ENCODE data around the gene RAB11FIP3. TPM values are rescaled to one million over a fixed set of nuclear protein-coding genes. Genes with fewer than 3 reads are reported as not detected.
"Not testable (repeated sequence)": the region's sequence is repeated elsewhere in the genome, so short reads cannot be mapped to it uniquely, and the experiment has no call there.

The RAB11FIP3 gene
- total RNA-seq, 1 donor from 2014 or later, result 36.3 TPM

- no peak for DNase-seq (ENCODE audit: low read depth in 2 of 2)
These were observed 65.9 kb downstream of the RAB11FIP3 start for GRCh38 chr16:491220-491919.

- DNase-seq (ENCODE audit: low read depth in 2 of 2), result no peak
These were observed 66.9 kb downstream of the RAB11FIP3 start for GRCh38 chr16:492211-492875.

DNA sequence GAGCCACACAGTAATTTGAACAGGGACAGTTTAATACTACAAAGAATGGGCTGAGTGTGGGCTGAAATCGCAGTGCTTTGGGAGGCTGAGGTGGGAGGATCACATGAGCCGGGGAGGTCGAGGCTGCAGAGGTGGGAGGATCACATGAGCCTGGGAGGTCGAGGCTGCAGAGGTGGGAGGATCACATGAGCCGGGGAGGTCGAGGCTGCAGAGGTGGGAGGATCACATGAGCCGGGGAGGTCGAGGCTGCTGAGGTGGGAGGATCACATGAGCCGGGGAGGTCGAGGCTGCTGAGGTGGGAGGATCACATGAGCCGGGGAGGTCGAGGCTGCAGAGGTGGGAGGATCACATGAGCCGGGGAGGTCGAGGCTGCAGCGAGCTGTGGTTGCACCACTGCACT lies 69.2 kb downstream of the RAB11FIP3 start:
- not testable (repeated sequence) for DNase-seq (ENCODE audit: low read depth in 2 of 2)

DNA sequence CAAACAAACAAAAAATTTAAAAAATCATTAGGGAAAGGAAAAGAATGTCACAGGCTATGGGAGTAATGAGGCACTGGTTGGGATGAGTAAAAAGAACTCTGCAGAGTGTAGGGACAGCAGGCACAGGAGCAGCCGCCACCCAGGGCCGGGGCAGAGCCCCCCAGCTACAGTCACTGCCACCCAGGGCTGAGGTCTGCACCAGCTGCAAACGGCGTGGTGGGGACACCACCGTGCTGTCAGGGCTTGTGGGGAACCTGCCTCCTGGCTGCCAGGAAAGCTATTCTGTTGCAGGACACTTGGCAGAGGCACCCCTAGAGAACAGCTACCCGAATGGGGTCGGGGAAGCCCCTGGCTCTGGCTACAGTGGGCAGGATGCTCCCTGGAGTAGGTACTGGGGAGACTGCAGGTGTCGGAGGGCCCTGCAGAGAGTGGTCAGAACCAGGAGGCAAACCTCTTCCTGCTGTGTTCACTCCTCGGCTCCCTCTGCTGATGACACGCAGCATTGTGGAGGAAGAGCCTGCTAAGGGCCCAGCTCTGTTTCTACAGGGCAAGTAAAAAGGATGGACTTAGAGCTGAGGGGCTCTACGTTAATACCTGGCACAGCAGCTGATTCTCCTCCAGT lies 69.8 kb downstream of the RAB11FIP3 start:
- DNase-seq (ENCODE audit: low read depth in 2 of 2), result peak; percentile 54 to 61

- DNase-seq (ENCODE audit: low read depth in 2 of 2), result peak in 1 of 2 donors; percentile 62
These were observed 70.8 kb downstream of the RAB11FIP3 start for GRCh38 chr16:496097-496886.

DNA sequence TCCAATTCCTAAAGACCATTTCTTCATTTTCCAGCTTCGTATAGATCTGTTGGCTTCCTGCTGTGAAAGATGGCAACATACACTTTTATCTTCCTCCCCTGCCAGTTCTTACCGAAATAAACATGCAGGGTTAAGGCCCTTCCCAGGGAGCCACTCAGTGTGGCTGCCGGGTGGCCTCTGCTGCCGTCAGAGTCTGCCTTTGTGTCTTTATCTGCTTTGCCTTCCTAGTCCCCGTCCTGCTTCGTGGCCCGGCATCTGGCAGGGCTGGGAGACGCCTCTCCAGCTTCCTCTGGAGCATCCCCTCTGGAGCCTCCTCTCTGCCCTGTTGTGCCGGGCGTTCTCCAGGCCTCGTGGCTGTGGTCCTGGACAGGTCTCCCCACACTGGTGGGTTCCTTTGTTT lies 71.8 kb downstream of the RAB11FIP3 start:
- DNase-seq (ENCODE audit: low read depth in 2 of 2), result no peak

- DNase-seq (ENCODE audit: low read depth in 2 of 2), result no peak
These were observed 74.5 kb downstream of the RAB11FIP3 start for GRCh38 chr16:499924-500323.

GRCh38 chr16:500709-501108 lies 75.3 kb downstream of the RAB11FIP3 start:
- no peak for DNase-seq (ENCODE audit: low read depth in 2 of 2)

DNA sequence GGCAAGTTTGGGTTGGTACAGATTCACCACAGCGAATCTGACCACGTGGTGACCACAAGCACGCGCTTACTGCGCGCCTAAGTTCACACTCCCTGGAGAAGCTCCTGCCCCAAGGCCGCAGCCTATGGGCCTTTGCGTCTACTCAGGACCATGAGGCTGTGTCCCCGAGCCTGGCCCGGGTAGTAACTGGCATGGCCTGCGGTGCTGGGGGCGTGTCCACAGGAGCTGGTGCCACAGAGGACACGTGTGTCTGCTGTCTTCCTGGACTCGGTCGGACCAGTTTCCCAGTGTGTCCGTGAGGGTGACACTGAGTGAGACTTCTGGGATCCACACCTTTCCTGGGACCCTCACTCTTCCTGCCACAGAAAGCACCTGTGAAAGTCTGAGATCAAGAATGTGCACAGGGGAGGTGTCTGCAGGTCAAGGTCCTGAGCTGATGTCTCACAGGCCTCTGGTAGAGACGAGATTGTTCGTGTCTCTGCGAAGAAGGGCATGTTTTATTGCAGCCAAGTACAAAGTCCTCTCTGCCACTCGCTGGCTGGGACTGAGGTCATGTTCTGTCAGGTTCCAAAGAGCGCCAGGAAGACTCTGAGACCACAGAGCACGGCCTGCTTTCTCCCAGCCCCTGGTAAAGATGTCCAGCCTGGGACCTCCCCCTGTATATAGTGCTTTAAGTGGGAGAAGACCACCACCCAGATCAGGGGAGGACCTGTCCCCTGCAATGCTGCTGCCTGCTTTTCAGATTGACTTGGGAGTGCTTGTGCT lies 76.9 kb downstream of the RAB11FIP3 start:
- no peak for DNase-seq (ENCODE audit: low read depth in 2 of 2)

- no peak for DNase-seq (ENCODE audit: low read depth in 2 of 2)
These were observed 78.0 kb downstream of the RAB11FIP3 start for GRCh38 chr16:503150-504071.

GRCh38 chr16:505479-506245 lies 80.2 kb downstream of the RAB11FIP3 start:
- DNase-seq (ENCODE audit: low read depth in 2 of 2), result no peak

DNA sequence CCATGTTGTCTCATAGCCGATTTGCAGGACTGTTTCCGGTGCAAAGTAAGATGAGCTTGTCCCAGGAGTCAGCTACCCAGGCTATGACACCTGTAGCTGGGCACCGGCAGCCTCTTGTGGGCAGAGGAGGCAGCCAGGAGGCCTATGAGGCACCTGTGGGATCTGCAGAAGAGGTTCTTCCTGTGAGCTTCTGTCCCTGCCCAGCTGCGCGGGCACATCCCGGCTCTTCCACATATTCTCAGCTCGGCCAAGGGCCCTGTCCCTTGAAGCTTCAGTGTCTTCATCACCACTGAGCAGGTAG lies 80.7 kb downstream of the RAB11FIP3 start:
- DNase-seq (ENCODE audit: low read depth in 2 of 2), result no peak

DNA sequence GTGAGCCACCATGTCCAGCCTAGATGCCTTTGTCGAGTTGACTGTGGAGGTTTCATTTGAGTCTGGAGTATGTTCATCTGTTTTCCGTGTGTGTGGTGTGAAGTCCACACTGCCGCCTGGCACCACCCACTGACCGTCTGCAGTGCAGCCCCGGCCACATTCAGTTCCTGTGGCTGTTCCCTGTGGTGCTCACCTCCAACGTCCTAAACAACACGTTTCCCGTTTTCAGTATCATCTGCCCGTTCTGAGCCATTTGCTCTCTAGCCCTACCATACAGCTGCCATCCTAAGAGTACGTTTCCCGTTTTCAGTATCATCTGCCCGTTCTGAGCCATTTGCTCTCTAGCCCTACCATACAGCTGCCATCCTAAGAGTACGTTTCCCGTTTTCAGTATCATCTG lies 82.1 kb downstream of the RAB11FIP3 start:
- DNase-seq (ENCODE audit: low read depth in 2 of 2), result not testable (repeated sequence)

GRCh38 chr16:507996-508395 lies 82.5 kb downstream of the RAB11FIP3 start:
- no peak for DNase-seq (ENCODE audit: low read depth in 2 of 2)

DNA sequence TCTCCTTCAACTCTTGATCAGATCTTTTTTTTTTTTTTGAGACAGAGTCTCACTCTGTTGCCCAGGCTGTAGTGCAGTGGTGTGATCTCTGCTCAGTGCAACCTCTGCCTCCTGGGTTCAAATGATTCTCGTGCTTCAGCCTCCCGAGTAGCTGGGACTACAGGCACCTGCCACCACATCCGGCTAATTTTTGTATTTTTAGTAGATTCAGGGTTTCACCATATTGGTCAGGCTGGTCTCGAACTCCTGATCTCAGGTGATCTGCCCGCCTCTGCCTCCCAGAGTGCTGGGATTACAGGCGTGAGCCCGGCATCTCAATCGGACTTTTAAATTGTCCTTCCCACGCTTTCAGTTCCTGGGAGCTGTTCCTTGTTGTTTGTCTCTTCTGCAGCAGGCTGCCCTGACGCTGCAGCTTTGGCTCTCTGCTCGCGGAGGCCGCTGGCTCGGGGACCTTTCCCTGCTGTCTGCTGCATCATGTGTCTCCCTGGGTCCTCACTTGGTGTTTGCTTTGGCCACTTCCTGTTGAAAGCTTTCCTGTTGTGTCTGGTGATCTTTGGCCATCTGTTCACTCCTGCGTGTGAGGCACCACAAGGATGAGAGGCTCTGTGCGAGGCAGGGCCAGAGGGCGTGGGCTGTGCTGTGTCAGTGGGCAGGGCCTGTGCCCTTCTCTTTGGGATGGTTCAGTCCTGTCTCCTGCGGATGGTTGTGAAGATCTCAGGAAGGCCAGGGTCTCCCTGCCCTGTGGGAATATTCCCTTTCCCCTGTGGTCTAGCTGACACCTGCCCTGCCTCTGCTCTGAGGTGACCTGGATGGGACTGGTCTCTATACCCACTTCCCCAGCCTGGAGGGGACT lies 83.7 kb downstream of the RAB11FIP3 start:
- peak; percentile 80 to 92 for DNase-seq (ENCODE audit: low read depth in 2 of 2)

GRCh38 chr16:510066-510825 lies 84.8 kb downstream of the RAB11FIP3 start:
- DNase-seq (ENCODE audit: low read depth in 2 of 2), result no peak

- DNase-seq (ENCODE audit: low read depth in 2 of 2), result no peak
These were observed 87.4 kb downstream of the RAB11FIP3 start for GRCh38 chr16:512802-513201.

- no peak for DNase-seq (ENCODE audit: low read depth in 2 of 2)
These were observed 88.5 kb downstream of the RAB11FIP3 start for GRCh38 chr16:513950-514349.

All from lung microvascular endothelial cell (primary cell).